LHCN-M2 (cell line): ENCODE data around the gene VTN. TPM values are rescaled to one million over a fixed set of nuclear protein-coding genes. Genes with fewer than 3 reads are reported as not detected.

Experiments
- DNase-seq: peaks from one replicate; pipeline ENCODE4 v3.0.0-alpha.2; 2012; ENCODE audit warnings: low read depth
- total RNA-seq: library from RNA; depleted of rRNA; stranded (reverse); fragments of >200 nt; gene quantifications from 2 replicates; pipeline ENCODE4 v1.2.3, GENCODE V29; 2014; rRNA removed

Gene VTN
- total RNA-seq, 1 experiment from 2014 or later = 0.40 TPM

DNA sequence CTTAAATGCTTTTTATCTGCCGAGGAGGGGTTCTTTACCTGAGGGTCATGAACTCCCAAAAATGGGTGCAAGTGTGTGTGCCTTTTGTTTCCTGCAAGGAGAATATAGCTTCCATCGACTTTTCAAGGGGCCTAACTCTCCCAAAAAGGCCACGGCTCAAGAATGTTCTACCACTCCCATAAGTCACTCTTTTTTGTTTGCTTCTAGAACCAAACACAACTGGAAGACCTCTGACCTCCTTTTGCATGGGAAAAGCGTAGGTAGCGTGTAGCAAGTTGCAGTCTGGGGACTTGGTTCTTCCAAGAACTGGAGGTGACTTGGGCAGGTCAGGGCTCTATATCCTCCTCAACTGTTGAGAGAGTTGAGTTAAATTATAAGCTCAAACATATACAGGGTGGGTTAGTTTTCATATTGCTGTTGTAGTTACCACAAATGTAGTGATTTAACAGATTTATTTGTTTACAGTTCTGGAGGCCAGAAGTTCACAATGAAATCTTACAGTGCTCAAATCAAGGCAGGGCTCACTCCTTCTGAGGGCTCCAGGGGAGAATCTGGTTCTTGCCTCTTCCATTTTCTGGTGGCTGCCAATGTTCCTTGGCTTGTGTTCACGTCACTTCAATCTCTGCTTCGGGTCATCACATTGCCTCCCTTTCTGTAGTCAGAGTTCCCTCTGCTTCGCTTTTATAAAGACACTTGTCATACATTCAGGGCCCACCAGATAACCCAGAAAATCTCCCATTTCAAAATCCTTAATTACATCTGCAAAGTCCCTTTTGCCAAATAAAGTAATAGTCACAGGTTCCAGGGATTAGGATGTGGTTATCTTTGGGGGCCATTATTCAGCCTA is 49.7 kb downstream of the VTN start:
- no peak for DNase-seq

DNA sequence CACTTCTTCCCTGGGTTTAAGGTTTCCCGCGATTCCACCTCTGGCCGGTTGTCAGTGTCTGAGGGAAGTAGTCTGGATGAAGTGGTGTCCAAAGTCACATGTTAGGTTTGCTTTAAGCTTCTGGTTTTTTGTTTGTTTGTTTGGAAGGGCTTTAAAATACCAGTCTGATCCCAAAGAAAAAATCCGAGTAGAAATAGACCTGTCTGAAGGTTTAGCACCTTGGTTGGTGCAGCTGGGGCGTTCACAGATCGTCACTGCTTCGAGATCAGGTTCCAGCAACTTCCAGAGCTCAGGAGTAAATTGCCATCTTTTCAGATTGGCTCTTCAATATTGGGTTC is 50.5 kb downstream of the VTN start:
- no peak for DNase-seq

DNA sequence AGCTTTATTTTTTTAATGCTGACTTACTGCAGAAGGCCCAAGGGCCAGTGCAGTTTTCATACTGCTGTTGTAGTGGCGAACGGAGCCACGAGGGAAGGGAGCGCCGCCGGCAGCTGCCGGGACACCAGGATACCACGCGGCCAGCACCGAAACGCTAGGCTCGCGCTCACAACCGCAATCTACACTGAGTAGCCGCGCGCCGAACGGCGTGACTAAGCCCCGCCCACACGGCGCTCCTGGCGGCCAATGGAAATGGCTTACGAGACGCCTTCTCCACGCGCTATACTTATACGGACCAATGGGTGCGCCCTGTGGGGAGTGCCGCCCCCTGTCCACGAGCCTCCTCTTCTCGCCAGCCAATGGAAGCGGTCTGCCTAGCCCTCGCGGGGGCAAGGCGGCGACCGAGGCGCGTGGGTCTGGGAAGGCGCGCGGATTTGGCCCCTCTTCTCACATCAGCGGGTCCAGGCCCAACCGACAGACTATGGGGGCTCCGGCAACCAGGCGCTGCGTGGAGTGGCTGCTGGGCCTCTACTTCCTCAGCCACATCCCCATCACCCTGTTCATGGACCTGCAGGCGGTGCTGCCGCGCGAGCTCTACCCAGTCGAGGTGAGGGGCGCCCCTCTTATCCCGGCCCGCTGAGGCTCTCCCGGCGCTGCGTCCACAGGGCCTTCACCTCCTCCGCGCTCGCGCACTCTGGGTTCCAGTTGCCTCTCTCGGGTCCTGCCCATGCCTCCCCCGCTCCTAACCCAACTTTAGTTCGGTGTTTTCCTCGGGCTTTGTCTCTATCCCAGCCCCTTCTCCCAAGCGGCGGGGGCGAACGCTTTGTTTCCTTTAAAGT is 51.1 kb downstream of the VTN start, which contains the start of gene TMEM97:
TMEM97 (plus strand) TSS at position 442 of the 839 bp plus-strand sequence; CDS start at position 482, 40 bp downstream.
- DNase-seq = peak; percentile 96

DNA sequence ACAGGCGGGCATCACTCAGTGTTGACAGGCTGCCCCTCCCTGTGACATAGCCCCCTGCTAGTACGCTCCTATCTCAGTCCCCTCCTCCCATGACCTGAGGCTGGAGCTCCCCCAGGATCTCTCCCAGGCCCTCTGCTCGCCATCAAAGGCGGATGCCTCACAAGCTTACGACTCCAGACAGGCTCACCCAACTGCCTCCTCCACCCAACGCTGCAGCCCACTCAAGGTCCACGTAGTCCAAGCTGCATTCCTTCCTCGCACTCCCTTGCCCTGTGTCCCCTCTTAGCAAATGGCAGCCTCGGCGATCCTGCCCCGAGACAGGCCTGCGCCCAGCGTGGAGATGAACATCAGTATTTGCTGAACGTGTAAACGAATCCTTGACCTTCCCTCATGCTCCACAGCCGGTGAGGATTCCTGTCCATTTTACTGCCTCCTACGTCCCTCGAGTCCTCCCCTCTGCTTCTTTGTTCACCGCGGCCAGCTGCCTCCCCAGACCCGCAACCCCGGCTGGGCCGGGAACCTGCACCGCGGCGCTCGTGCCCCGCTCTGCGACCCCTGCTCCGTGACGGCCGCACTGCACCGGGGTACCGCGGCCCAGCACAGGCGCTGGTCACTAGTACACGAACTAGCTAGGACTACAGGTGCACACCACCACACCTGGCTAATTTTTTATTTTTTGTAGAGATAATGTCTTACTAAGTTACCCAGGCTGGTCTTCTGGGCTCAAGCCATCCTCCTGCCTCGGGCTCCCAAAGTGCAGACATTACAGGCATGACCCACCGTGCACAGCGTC is 51.9 kb downstream of the VTN start:
- no peak for DNase-seq

Other genes starting within 250 kb of the VTN start
- gene TMEM97, start 51.1 kb downstream of the VTN start, total RNA-seq = 24.9 and 27.2 TPM in 2 replicates
- 26.5 and 27.3 TPM in 2 replicates for gene IFT20, start 34.8 kb downstream of the VTN start, total RNA-seq
- 18.0 and 19.7 TPM in 2 replicates for gene TNFAIP1, start 34.5 kb downstream of the VTN start, total RNA-seq
- 121 and 127 TPM in 2 replicates for gene POLDIP2, start 12.8 kb downstream of the VTN start, total RNA-seq
- gene SEBOX, start 5.1 kb downstream of the VTN start, total RNA-seq = not detected in 2 replicates
- gene SARM1, start 1.4 kb upstream of the VTN start, total RNA-seq = 13.5 and 18.5 TPM in 2 replicates
- 1.0 and 1.2 TPM in 2 replicates for gene SLC46A1, start 35.9 kb upstream of the VTN start, total RNA-seq
- not detected in 2 replicates for gene SLC13A2, start 103.3 kb upstream of the VTN start, total RNA-seq
- gene FOXN1, start 136.0 kb upstream of the VTN start, total RNA-seq = not detected in 2 replicates
- 44.3 and 47.6 TPM in 2 replicates for gene UNC119, start 182.3 kb upstream of the VTN start, total RNA-seq
- 45.2 and 65.0 TPM in 2 replicates for gene PIGS, start 201.2 kb upstream of the VTN start, total RNA-seq
- gene ALDOC, start 206.6 kb upstream of the VTN start, total RNA-seq = 38.5 and 47.4 TPM in 2 replicates
- gene SPAG5, start 228.7 kb upstream of the VTN start, total RNA-seq = 89.8 and 106 TPM in 2 replicates
- gene RSKR, start 243.9 kb upstream of the VTN start, total RNA-seq = 3.5 and 6.1 TPM in 2 replicates